HEK293T (cell line): ENCODE measurements around the gene UBR1.

Experiments
- CTCF ChIA-PET: fragments of 350-600 bp; formaldehyde crosslinking; extraction: SDS; loops from one replicate; lab custom pipeline; 2021; ENCODE audit warnings: antibody characterized with exemption, inconsistent platforms; lab: Yijun Ruan, JAX
- POLR2A ChIA-PET: fragments of 350-600 bp; formaldehyde crosslinking; extraction: SDS; loops from one replicate; lab custom pipeline; 2020; ENCODE audit warnings: antibody characterized with exemption, inconsistent platforms; lab: Yijun Ruan, JAX
- DNase-seq: peaks from one replicate; pipeline ENCODE4 v3.0.0; 2012; ENCODE audit warnings: mixed read lengths; ENCODE audit errors: extremely low spot score
- ARNT ChIP-seq: fragments of 450-650 bp; IDR thresholded peaks from 2 replicates; pipeline ENCODE4 v1.6.1; 2017; ENCODE audit warnings: mild to moderate bottlenecking
- BHLHE40 ChIP-seq: fragments of 450-650 bp; IDR thresholded peaks from 2 replicates; pipeline ENCODE4 v1.6.1; 2016; ENCODE audit warnings: mild to moderate bottlenecking, moderate library complexity, borderline replicate concordance
- CTBP1 ChIP-seq: fragments of 450-650 bp; IDR thresholded peaks from 2 replicates; pipeline ENCODE4 v1.6.1; 2016; ENCODE audit warnings: borderline replicate concordance
- ELF4 ChIP-seq: fragments of 450-650 bp; IDR thresholded peaks from 2 replicates; pipeline ENCODE4 v1.6.1; 2017; ENCODE audit warnings: antibody characterized with exemption
- FOXA1 ChIP-seq: fragments of 450-650 bp; IDR thresholded peaks from 2 replicates; pipeline ENCODE4 v1.6.1; 2016; ENCODE audit warnings: mild to moderate bottlenecking
- FOXK2 ChIP-seq: fragments of 450-650 bp; IDR thresholded peaks from 2 replicates; pipeline ENCODE4 v1.6.1; 2016; ENCODE audit warnings: mild to moderate bottlenecking
- FOXM1 ChIP-seq: fragments of 450-650 bp; IDR thresholded peaks from 2 replicates; pipeline ENCODE4 v1.6.1; 2017; ENCODE audit warnings: mild to moderate bottlenecking, borderline replicate concordance
- HDGF ChIP-seq: fragments of 450-650 bp; IDR thresholded peaks from 2 replicates; pipeline ENCODE4 v1.6.1; 2017; ENCODE audit warnings: antibody characterized with exemption, borderline replicate concordance
- L3MBTL2 ChIP-seq: fragments of 450-650 bp; conservative IDR thresholded peaks from 2 replicates; pipeline ENCODE4 v1.6.1; 2016; ENCODE audit warnings: mild to moderate bottlenecking
- LEF1 ChIP-seq: fragments of 450-650 bp; IDR thresholded peaks from 2 replicates; pipeline ENCODE4 v1.6.1; 2017; ENCODE audit warnings: mild to moderate bottlenecking, borderline replicate concordance
- NFRKB ChIP-seq: fragments of 450-650 bp; IDR thresholded peaks from 2 replicates; pipeline ENCODE4 v1.6.1; 2016; ENCODE audit warnings: mild to moderate bottlenecking, moderate library complexity
- PKNOX1 ChIP-seq: fragments of 450-650 bp; IDR thresholded peaks from 2 replicates; pipeline ENCODE4 v1.6.1; 2016
- SP1 ChIP-seq: fragments of 450-650 bp; IDR thresholded peaks from 2 replicates; pipeline ENCODE4 v1.6.1; 2017
- SUZ12 ChIP-seq: fragments of 450-650 bp; IDR thresholded peaks from 2 replicates; pipeline ENCODE4 v1.6.1; 2016; ENCODE audit warnings: mild to moderate bottlenecking
- TARDBP ChIP-seq: fragments of 450-650 bp; IDR thresholded peaks from 2 replicates; pipeline ENCODE4 v1.6.1; 2016
- ZNF384 ChIP-seq: fragments of 450-650 bp; IDR thresholded peaks from 2 replicates; pipeline ENCODE4 v1.6.1; 2016

Gene UBR1

DNA sequence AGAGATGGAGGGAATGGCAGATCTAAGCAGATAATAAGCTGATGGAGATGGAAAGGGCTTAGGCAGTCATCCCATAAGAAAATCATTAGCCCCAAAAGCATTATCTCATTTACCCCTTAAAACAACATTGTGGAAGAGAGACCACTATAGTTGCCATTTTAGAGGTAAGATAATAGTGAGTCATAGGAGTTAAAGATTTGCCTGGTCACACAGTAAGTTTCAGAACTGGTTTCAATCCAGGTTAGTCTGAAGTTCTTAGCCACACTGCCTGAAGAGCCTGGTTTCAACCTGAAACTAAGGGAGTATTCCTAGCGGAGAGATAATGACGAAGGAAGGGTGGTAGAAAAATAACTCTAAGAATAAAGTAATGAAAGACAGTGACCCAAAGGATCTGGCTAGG, 13.0 kb upstream of the UBR1 start:
- CTCF ChIA-PET: no interaction called here
- TF ChIP-seq FOXK2 (no peak), ARNT (no peak), TARDBP (no peak), ZNF384 (no peak), NFRKB (no peak), SUZ12 (no peak), PKNOX1 (no peak), FOXM1 (no peak), BHLHE40 (no peak), CTBP1 (no peak), HDGF (no peak), FOXA1 (no peak), LEF1 (no peak), ELF4 (no peak), L3MBTL2 (no peak), SP1 (no peak)
- no peak for DNase-seq
- POLR2A ChIA-PET: interaction anchor here (1.0 kb wide), 1 partner anchor 13 kb away, joined by 4 read pairs; the partner anchor contains the start of gene UBR1

DNA sequence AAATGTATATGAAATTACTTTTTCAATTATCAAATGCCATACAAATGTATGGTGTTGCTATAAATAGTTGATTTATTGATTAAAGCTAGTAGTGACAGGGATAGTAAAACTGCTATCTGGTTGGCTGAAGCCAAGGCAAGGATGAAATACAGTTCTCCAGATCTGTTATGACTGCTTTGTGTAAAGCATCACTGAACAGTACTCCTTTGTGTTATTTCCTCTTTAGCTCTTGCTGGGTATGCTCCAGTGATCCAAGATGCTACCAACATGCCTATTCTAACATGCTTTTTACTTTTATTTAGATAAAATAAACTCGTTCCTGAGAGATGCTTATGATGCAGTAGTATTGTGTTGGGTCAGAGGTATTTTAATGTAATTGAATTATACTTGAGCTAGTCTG, 12.4 kb upstream of the UBR1 start:
- CTCF ChIA-PET: no interaction called here
- POLR2A ChIA-PET: interaction anchor here (1.0 kb wide), 1 partner anchor 12 kb away, joined by 4 read pairs; the partner anchor contains the start of gene UBR1
- DNase-seq: no peak
- TF ChIP-seq ARNT (no peak), L3MBTL2 (no peak), FOXK2 (no peak), ZNF384 (no peak), NFRKB (no peak), CTBP1 (no peak), HDGF (no peak), TARDBP (no peak), FOXA1 (no peak), PKNOX1 (no peak), FOXM1 (no peak), LEF1 (no peak), BHLHE40 (no peak), ELF4 (no peak), SP1 (no peak)

DNA sequence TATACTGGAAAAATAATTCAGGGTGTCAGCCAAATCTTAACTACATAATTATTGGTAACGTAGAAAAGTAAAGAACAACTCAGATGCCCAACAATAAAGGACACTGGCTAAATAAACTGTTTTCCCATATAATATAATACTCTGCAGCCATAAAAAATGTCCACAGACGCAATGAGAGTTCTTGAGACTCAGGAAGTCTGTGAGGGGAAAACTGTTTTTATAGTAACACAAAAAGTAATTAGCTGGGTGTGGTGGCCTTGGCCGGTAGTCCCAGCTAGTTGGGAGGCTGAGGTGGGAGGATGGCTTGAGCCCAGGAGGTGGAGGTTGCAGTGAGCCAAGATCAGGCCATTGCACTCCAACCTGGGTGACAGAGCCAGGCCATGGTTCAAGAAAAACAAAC, 5.5 kb upstream of the UBR1 start:
- TF ChIP-seq NFRKB (no peak), FOXM1 (no peak), SUZ12 (no peak), L3MBTL2 (no peak), ZNF384 (no peak), CTBP1 (no peak), FOXA1 (no peak), ELF4 (no peak), SP1 (no peak), HDGF (no peak), LEF1 (no peak), ARNT (no peak), BHLHE40 (no peak)
- CTCF ChIA-PET: no interaction called here
- POLR2A ChIA-PET: no interaction called here
- no peak for DNase-seq

GRCh38 chr15:43107751-43108150, 1.9 kb upstream of the UBR1 start:
- ChIA-PET CTCF (no interaction called here), POLR2A (no interaction called here)
- DNase-seq: no peak
- TF ChIP-seq ELF4 (no peak), FOXM1 (no peak), SUZ12 (no peak)

DNA sequence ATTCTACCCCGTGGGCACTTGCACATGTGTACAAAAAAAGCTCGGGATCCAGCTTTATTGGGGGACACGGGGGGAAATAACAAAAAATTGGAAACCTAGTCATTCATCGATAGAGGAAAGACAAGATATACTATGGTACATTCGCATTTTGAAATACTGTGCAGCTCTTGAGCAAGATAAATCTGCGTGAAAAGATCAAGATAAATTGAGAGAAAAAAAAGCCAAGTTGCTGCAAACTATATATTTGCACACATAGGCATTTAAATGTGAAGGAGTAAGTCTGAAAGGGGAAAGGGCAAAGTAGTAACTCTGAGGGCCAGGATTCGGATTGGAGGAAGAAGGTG, 620 bp upstream of the UBR1 start:
- CTCF ChIA-PET: no interaction called here
- POLR2A ChIA-PET: interaction anchor here (0.6 to 1.3 kb wide), 3 partner anchors 11 to 380 kb away, joined by 3 read pairs; no protein-coding TSS in a partner anchor
- DNase-seq: no peak
- TF ChIP-seq TARDBP (no peak), NFRKB (no peak), BHLHE40 (no peak), FOXM1 (no peak), L3MBTL2 (no peak), PKNOX1 (no peak), SP1 (no peak), ZNF384 (no peak), CTBP1 (no peak), FOXK2 (no peak), ARNT (no peak), FOXA1 (no peak), ELF4 (no peak), SUZ12 (no peak), HDGF (no peak), LEF1 (no peak)

GRCh38 chr15:43105077-43105736, 631 bp downstream of the UBR1 start:
- CTCF ChIA-PET: no interaction called here

More at GRCh38 chr15:43105077-43105736, 631 bp downstream of the UBR1 start:
- POLR2A ChIA-PET: no interaction called here
- no peak for TF ChIP-seq CTBP1
- TF ChIP-seq FOXA1: no peak
- no peak for TF ChIP-seq TARDBP
- TF ChIP-seq L3MBTL2: no peak
- TF ChIP-seq SUZ12: no peak
- no peak for TF ChIP-seq FOXM1
- no peak for TF ChIP-seq PKNOX1
- no peak for TF ChIP-seq LEF1
- no peak for TF ChIP-seq FOXK2
- TF ChIP-seq ELF4: no peak
- TF ChIP-seq NFRKB: no peak
- no peak for TF ChIP-seq ARNT
- TF ChIP-seq SP1: no peak
- no peak for TF ChIP-seq BHLHE40
- no peak for TF ChIP-seq HDGF
- no peak for TF ChIP-seq ZNF384
- peak; percentile 7 for DNase-seq
